NCI-H1048 (cell line): Measurements from ENCODE around the gene FAM107B.

Experiments
- DNase-seq: peaks from one replicate; lab custom pipeline; 2025; lab: John Stamatoyannopoulos, UW

The FAM107B gene

DNA sequence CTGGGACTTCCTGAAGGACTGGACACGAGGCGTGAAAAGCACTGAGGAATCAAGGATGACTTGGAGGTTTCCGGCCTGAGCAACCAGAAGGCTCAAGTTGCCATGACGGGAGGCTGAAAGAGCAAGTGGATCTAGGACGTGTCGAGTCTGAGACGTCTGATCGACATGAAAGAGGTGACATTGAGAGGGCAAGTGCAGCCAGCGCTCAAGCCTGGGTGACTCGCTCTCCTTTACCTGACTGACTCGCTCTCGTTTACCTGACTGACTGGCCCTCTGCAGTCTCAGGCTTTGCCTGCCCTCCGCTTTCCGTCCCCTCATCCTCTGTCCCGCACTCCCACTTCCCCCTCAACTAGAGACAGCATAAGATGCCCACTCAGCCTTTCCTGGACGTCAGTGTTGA lies 241.4 kb downstream of the FAM107B start:
- DNase-seq: no peak

DNA sequence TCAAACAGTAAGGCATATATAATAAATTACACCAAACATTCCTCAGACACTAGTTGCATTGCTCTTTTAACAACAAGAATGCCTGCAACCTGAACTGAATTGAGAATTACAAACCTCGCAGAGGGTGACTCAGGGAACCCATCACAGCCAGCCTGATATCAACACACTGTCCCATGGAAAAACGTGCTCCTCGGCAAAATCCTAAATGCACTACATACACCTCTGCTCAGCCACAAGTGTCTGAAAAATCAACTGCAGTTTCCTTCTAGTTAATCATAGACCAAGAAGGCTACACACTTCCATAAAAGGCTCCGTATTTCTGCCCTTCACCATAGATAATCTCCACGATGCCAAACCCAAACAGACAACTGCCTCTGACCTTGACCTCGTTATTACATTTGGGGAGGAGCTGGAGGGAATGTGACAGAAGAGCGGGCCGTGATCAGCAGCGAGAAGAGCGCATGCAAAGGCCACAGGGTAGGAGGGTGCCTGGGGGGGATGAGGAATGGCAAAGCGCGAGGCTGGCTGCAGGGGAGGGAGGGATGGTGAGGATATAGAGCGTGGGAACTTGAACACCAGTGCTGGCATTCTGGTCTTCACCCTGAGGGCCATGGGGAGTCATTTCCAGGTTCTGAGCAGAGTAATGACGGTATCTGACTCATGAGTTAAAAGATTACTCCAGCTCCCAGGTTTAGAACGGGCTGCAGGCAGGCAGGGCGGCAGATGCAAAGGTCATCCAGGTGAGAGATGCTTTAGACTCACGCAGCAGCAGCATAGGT lies 242.0 kb downstream of the FAM107B start:
- DNase-seq: no peak

DNA sequence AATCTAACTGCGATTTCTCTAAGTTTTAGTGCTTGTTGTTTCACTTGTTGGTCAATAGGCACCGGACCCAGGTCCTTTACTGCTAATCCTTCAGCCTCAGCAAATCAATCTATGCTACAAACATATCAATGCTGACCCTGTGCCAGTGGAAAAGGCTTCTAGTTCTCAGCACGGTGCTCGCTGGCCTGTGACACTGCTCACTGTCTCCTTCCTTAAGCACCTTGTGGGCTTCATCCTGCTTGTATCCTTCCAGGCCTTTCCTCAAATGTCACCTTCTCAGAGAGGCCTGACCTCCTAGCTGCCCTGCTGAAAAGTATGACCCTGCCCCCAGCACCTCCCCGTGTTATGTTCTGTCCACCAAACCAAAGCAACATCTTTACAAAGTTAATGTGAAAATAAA lies 242.7 kb downstream of the FAM107B start:
- DNase-seq: no peak

DNA sequence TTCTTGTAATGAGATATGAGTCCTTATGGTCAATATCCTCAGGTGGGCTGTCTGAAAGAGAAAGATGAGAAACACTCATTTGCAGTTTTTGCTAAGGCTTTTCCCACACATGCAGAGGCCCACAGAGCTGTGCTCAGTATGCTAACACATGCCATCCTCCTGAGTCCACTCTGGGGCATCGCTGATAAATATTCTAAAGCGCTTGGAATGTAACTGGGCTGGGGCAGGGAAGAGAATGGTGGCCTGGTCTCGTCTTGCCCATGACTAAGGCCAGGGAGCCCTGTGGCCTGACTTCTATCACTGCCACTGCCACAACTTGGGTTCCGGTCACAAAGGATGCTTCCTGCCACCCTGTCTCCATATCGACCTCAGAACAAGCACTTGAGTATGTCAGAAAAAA lies 244.2 kb downstream of the FAM107B start:
- no peak for DNase-seq

DNA sequence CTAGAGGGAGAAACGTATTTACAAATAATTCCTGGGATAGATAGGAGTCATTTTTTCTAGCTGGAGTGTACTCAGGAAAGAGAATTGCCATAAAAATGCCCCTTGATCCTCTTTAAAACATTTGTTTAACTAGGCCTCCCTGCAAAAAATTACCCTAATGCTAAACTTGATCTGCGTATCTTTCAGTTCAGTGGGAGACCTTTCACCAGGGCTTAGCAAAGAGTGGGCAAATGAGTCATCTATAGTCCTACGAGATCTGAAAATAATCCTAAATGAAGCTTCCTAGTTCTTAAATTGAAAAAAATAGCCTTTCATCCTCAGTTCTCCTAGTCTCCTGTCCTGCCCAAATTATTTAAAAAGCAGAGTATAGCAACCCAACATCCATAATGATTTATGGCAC lies 245.3 kb downstream of the FAM107B start:
- no peak for DNase-seq

DNA sequence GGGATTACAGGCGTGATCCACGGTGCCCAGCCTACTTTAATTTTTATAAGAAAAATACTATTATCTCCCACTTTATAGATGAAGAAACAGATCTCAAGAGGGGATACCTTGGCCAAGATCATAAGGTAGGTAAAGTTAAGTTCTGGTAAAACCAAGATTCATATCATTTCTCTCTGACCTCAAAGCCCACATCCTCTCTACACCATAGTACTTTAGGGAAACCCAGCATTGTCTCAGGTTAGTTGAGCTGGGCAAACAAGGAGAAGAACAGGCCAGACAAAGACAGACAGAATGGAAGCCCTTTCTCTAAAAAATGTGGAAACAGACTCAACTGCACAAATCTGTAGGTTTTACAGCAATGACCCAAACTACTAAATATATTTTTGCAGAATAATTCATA lies 246.2 kb downstream of the FAM107B start:
- no peak for DNase-seq

DNA sequence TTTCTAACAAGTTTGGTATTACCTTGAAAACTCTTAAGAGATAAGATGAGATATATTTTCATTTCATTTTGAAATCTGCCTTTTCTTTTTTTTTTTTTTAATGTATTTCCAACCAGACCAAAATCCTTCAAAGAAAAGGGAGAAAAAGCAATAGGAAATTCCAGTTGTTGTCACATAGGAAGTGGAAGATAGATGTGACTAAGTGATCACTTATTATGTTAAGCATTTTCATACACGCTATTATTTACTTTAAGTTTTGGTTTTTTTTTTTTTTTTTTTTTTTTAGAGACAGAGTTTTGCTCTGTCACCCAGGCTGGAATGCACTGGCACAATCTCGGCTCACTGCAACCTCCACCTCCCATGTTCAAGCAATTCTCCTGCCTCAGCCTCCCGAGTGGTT lies 246.8 kb downstream of the FAM107B start:
- no peak for DNase-seq

DNA sequence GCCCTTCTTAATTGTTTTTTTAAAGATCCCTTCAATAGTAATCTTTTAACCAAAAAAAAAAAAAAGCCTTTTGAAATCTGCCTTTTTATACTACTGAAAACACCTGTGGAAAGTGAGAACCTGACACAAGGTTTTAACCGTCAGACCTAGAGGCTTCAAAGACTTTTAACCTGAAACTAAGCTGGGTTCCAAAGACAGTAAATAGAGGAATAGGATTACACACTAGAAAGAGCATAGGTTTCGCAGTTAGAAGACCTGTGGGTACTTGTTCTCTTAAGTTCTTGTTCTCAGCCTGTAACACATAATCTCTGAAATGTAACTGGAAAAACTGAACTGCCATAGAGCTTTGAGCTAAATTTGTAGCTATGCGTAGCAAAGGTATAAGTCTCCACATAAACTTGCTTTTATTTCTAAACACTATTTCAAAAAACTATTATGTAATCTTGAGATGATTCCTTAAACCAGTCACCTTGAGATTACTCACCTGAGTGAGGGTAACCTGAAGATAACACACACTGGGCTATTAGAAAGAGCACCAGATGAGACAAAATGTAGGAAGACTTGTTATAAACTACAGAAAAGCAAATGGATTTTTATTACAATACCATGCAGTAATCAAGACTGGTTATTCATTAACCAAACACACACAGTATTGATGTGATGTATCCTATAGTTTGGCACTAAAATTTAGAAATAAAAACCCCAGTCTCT lies 247.4 kb downstream of the FAM107B start:
- no peak for DNase-seq

DNA sequence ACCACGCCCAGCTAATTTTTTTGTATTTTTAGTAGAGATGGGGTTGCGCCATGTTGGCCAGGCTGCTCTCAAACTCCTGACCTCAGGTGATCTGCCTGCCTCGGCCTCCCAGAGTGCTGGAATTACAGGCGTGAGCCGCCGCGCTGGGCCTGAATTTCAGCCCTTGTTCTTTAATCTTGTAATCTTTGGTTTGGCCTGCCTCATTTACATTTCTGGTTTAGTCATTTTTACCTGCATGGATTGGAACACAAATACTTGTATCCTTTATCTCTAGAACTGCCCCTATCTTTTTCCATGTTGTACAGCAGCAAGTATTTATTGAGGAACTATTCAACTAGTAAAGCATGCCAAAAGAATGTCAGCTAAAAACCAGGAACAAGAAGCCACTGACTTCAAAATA lies 248.4 kb downstream of the FAM107B start:
- DNase-seq: no peak

DNA sequence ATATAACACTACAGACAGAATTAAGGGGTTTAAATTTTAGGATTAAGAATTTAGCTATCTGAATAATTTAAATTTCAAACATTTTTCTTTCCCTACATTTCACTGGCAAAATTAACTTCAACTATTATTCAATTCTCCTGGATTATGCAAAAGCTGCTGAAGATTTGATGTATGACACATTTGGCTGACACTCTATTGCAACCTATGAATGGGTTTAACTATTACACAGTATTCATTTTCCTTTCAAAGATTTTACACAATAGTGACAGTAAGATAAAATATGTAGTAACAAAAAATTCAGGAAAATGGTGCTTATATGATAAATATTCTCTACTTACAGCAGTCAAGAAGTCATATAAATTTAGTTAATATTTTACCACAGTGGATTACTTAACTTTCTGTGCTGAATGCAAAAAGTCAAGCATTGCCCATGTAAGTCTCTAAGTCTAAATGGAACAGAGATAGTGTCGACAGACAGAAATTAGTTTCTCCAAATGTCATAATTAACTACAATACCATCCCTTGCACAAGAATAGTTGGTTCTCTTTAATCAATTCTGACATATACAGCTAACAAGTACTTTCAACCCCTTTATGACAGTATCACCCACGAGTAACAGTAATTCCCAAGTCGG lies 249.9 kb downstream of the FAM107B start:
- no peak for DNase-seq

DNA sequence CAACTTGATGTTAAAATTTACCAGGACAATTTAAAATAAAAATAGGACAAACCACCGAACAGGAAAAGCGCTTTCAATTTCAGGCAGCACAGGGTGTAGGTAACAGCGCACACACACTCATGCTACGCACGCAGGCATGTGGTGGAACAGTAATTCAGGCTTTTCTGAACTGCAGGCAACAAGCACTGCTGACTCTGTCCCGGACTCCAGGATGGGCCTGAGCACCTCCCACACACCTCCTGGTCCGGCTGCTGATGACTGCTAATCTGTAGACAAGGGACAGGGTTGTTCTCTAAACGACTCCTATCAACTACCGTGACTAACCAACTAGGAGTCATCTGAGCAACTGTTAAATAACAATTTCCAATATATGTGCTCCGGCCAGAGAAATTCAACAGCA lies 251.4 kb downstream of the FAM107B start:
- no peak for DNase-seq

DNA sequence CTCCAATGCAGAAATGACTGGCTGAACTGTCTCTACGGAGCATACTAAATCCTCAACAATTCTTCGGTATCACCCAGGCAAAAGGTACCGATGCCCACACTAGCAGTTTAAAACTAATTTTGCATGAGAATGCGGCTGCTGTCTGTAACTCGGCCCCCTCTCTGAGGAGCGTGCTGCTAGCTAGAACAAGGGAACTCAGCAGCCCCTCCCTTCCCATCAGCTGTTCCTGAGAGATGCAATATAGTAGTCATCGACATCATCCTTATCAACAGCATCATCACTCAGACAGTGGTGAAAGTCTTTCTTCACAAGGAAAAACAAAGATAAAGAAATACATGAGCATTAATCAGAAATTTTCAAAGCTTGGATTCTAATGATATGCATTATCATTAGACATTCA lies 254.9 kb downstream of the FAM107B start:
- no peak for DNase-seq

DNA sequence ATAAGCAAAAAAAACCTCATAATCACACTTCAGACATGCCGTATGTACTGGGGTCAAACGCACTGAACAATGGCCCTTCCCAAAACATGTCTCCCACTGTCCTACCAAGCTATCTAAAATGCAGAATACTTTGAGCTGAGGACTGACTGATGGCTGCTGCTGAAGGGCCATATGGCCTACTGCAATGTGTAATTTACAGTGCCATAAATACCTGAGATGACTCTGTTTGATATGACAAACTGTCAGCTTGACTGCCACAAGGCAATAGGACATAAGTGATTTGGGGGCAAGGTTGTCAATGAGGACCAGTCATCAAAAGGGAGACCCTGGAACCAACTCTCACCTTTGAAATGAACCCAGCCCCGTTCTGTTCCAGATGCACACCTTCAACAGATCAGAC lies 256.5 kb downstream of the FAM107B start:
- no peak for DNase-seq

DNA sequence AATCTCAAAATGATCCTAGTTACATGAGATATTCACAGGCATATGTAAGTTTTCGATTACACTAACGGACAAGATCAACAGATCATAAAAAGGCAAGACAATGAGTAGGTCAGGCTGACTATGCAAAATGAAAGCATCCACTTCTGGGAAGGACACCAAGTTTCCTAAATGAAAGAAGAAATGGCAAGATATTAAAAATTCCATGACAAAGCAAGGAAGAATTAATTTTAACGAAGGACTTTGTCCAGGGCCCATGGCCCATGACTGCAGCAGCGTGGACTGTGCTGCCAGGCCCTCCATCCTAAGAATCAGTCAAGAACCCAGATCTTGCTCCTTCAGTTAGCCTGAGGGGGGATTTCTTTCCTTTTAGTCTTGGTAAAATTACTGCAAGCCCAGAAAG lies 261.6 kb downstream of the FAM107B start:
- no peak for DNase-seq

DNA sequence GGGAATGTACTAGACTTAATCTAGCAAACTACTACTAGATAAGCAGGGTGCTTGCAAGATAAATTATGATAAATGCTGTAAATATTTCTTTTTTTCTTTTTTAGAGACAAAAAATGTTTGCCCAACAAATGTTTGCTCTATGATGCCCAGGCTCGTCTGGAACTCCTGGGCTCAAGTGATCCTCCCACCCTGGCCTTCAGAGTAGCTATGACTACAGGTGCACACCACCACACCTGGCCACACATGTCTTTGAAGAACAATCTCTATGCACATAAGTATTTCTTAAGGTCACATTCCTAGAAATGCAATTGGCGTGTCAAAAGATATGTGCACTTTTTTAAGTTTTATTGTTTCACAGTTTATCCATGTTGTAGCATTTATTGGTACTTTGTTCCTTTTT lies 264.4 kb downstream of the FAM107B start:
- no peak for DNase-seq

DNA sequence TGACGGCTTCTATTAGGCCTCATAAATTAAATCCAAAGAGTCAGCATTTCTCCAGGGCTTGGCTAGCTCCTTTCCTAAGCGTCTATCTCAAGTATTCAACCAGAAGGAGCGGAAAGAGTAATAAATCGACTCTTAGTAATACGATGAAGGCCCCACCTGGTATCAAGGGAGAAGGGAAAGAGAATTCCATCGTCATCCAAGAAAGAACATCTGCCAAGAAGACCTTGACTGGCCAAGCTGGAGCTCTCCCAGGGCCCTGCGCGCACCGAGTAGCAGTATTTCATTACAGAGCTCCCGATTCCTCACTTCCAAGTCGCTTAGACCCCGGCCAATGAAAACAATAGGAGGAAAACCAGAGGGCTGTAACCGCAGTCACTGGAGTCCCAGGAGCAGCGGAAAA lies 266.0 kb downstream of the FAM107B start:
- DNase-seq: no peak

DNA sequence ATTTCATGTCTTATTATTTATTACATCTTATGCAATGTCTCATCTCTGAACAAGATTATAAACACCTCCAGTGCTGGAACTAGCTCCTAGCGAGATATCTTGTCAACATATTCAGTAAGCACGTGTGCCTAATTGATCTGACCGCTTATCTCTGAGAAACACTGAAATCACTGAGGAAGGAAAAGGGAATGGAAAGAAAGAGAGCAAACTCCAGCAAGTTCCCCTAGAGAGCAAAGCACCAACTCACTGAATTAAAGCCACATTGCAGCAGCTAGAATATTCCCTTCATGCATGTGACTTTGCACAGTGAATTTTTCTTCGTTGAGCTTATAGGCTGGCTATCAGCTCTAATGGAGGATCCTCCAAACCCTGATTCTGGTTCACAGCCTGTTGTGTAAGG lies 266.9 kb downstream of the FAM107B start:
- DNase-seq: no peak

DNA sequence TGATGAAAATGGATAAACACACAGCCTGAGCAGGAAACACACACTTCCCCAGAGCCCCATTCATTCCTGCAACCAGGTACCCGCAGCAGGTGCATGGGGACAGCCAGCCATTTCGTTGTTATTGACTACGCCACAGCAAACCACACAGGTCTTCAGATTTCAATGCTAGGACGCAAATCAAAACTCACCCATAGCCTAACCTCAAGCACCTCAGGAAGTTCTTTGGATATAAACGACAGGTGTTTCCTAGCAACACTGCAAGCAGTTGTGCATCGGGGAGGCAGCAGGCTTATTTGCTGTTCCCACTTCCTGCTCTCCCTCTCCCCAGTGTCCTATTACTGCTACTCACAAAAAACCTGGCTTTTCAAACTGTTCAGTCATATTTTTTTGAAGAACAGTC lies 267.5 kb downstream of the FAM107B start:
- no peak for DNase-seq

DNA sequence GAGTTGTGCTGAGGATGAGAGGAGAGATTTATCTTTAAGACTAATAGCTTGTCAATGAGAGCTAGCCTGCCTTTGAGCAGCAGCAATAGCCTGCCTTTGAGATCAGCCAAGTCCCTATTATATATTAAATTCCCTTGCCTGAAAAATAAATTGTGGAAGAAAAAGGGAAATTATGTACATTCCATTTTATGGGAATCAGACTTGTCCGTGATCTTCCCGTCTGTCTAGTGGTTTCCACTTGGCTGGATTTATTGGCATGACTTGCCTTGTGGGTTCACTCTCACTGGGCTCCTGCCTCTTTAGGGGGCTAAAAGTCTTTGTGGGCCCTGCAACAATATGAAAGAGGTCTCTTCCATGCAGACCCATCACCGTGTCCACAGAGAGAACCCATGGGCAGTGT lies 272.3 kb downstream of the FAM107B start:
- DNase-seq: no peak

DNA sequence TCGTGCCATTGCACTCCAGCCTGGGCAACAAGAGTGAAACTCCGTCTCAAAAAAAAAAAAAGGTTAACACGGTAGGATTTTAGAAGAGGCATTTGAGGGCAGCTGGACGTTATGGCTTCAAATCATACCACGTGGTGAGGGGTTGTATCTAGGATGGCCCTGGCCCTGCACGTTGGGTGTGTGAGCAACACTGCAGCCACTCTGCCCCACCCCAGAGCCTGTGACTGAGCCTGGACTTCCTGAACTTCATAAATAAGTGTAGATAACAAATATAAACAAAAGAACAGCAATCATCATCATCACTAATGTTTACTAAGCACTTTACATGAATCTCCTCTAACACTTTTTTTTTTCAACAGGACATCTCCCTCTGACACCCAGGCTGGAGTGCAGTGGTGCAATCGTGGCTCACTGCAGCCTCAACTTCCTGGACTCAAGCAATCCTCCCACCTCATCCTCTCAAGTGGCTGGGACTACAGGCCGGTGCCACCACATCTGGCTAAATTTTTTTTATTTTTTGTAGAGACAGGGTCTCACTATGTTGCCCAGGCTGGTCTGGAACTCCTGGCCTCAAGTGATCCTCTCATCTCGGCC lies 274.4 kb downstream of the FAM107B start:
- DNase-seq: no peak

DNA sequence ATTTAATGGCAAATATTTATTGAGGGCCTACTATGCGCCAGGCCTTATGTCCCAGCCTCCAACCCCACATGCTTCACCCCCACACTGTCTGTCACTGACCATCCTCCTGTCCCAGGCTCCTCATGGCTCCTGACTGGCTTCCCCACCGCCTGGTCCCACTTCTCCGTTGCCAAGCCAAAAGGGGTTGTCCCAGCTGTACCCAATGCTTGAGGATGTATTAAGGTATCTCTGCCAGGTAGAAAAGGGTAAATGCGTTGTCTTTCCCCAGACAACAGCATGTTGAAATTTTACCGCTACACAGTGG lies 275.1 kb downstream of the FAM107B start:
- no peak for DNase-seq

DNA sequence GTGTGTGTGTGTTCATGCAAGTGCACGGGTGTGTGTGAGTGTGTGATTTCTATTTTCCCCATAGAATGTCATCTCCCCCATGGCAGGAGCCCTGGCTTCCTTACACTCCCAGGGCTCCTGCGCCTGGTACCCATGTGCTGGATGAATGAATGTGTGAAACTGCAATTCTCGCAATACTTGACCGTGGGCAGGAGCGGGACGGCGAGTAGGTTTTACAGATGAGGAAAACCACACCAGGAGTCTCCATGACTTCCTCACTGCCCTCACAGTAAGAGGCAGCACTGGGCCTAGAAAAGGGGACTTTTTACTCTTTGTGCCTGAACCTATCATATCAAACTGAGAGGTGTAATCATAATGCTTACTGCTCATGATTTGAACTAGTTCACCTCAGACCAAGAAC lies 276.4 kb downstream of the FAM107B start:
- no peak for DNase-seq

DNA sequence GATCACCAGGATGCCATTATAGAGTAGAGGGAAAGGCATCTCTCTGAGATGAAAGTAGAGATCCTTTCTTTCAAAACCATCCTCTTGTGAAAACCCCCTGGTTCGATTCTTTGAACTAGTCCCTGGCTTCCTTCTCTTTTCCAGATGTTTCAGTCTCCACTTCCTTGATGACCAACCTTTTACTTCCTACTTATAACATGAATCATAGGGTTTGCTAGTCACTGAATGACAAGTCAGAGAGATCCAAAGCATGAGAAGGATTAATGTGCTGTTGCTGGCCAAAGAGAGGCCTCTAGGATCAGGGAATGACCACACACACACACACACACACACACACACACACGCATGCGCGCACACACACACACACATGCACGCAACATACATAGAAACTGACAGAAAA lies 282.9 kb downstream of the FAM107B start:
- no peak for DNase-seq
